Neural cell (in vitro differentiated cells): ENCODE measurements around the gene TAMM41. TPM values are rescaled to one million over a fixed set of nuclear protein-coding genes. Genes with fewer than 3 reads are reported as not detected.

ENCODE experiments used
- H2AFZ ChIP-seq: fragments of 200-600, 300-800 bp; sonication (generic), shearing (Covaris generic); 2 replicates; pipeline ENCODE4 v1.6.0; 2014; ENCODE audit warnings: low read depth, mild to moderate bottlenecking, antibody characterized with exemption, low read length, moderate library complexity
- H3F3A ChIP-seq: fragments of 200-600 bp; shearing (Covaris generic); 2 replicates; pipeline ENCODE4 v1.6.1; 2016; ENCODE audit warnings: mild to moderate bottlenecking, moderate library complexity, mixed read lengths, antibody characterized with exemption, low read length; ENCODE audit not compliant: insufficient read depth, poor library complexity, severe bottlenecking
- H3K27ac ChIP-seq: fragments of 200-600, 300-800 bp; sonication (generic), shearing (Covaris generic); 2 replicates; pipeline ENCODE4 v1.5.1; 2014; ENCODE audit warnings: mild to moderate bottlenecking, low read length, moderate library complexity
- H3K27me3 ChIP-seq: fragments of 300-800, 200-600 bp; sonication (generic), shearing (Covaris generic); 2 replicates; pipeline ENCODE4 v1.6.0; 2014; ENCODE audit warnings: mild to moderate bottlenecking, low read depth, low read length, moderate library complexity; ENCODE audit not compliant: insufficient read depth
- H3K36me3 ChIP-seq: fragments of 300-800, 200-600 bp; sonication (generic), shearing (Covaris generic); 2 replicates; pipeline ENCODE4 v1.5.1; 2014; ENCODE audit warnings: mild to moderate bottlenecking, antibody characterized with exemption, low read length, moderate library complexity; ENCODE audit not compliant: insufficient read depth
- H3K4me2 ChIP-seq: fragments of 300-800, 200-600 bp; sonication (generic), shearing (Covaris generic); 2 replicates; pipeline ENCODE4 v1.6.0; 2014; ENCODE audit warnings: mild to moderate bottlenecking, low read length
- H3K4me3 ChIP-seq: fragments of 300-800, 200-600 bp; sonication (generic), shearing (Covaris generic); 2 replicates; pipeline ENCODE4 v1.5.1; 2014; ENCODE audit warnings: mild to moderate bottlenecking, low read length, moderate library complexity
- H3K79me2 ChIP-seq: fragments of 200-600 bp; shearing (Covaris generic); replicated peaks from 2 replicates; pipeline ENCODE4 v1.6.0; 2014; ENCODE audit warnings: mild to moderate bottlenecking, low read length, moderate library complexity; ENCODE audit not compliant: insufficient read depth
- H3K9ac ChIP-seq: fragments of 300-800, 200-600 bp; sonication (generic), shearing (Covaris generic); 2 replicates; pipeline ENCODE4 v1.6.1; 2016; ENCODE audit warnings: mild to moderate bottlenecking, low read length, mixed read lengths
- H3K9me2 ChIP-seq: fragments of 200-600 bp; shearing (Covaris generic); 2 replicates; pipeline ENCODE4 v1.6.1; 2016; ENCODE audit warnings: mild to moderate bottlenecking, low read length, mixed read lengths; ENCODE audit not compliant: insufficient read depth
- H3K9me3 ChIP-seq: fragments of 200-600, 300-800 bp; sonication (generic), shearing (Covaris generic); 2 replicates; pipeline ENCODE4 v1.6.1; 2016; ENCODE audit warnings: mild to moderate bottlenecking, mixed run types, low read length, moderate library complexity, mixed read lengths
- H4K20me1 ChIP-seq: fragments of 200-600 bp; shearing (Covaris generic); 2 replicates; pipeline ENCODE4 v1.6.1; 2016; ENCODE audit warnings: mild to moderate bottlenecking, mixed run types; ENCODE audit not compliant: insufficient read depth
- EP300 ChIP-seq: fragments of 450-650 bp; conservative IDR thresholded peaks from 2 replicates; pipeline ENCODE4 v1.6.1; 2014; ENCODE audit warnings: antibody characterized with exemption, mild to moderate bottlenecking, moderate library complexity; ENCODE audit not compliant: poor library complexity, severe bottlenecking
- EZH2 ChIP-seq: fragments of 200-600, 300-800 bp; shearing (Covaris generic), sonication (generic); IDR thresholded peaks from 2 replicates; pipeline ENCODE4 v1.6.1; 2014; ENCODE audit warnings: antibody characterized with exemption, low read length, borderline replicate concordance, mild to moderate bottlenecking; ENCODE audit not compliant: insufficient read depth, poor library complexity, severe bottlenecking
- MXI1 ChIP-seq: fragments of 450-650 bp; conservative IDR thresholded peaks from 2 replicates; pipeline ENCODE4 v1.6.1; 2014; ENCODE audit warnings: antibody characterized with exemption, mild to moderate bottlenecking; ENCODE audit not compliant: poor library complexity, severe bottlenecking
- POLR2AphosphoS5 ChIP-seq: IDR thresholded peaks from 2 replicates; pipeline ENCODE4 v1.6.1; 2012
- RAD21 ChIP-seq: fragments of 450-650 bp; conservative IDR thresholded peaks from 2 replicates; pipeline ENCODE4 v1.6.1; 2014; ENCODE audit warnings: antibody characterized with exemption, mild to moderate bottlenecking, moderate library complexity
- SMC3 ChIP-seq: fragments of 450-650 bp; conservative IDR thresholded peaks from 2 replicates; pipeline ENCODE4 v1.6.1; 2014; ENCODE audit warnings: antibody characterized with exemption, mild to moderate bottlenecking, moderate library complexity; ENCODE audit not compliant: poor library complexity
- TAF1 ChIP-seq: IDR thresholded peaks from 2 replicates; pipeline ENCODE4 v1.6.1; 2012; ENCODE audit warnings: low read depth
- polyA plus RNA-seq: library from polyadenylated mRNA; depleted of rRNA; stranded (reverse); fragments of >200 nt; gene quantifications from 2 replicates; pipeline ENCODE4 v1.2.3, GENCODE V29; 2014
- TF ChIP-seq, protein P1 (sequence below): IDR thresholded peaks from 2 replicates; pipeline ENCODE4 v1.6.1; 2012; ENCODE audit warnings: borderline replicate concordance
- TF ChIP-seq, protein P2 (sequence below): fragments of 450-650 bp; IDR thresholded peaks from 2 replicates; pipeline ENCODE4 v1.5.1; 2014; ENCODE audit warnings: antibody characterized with exemption, mild to moderate bottlenecking, moderate library complexity; ENCODE audit not compliant: poor library complexity, severe bottlenecking

The TAMM41 gene
- polyA plus RNA-seq, 1 donor from 2014 or later: 3.1 TPM

DNA sequence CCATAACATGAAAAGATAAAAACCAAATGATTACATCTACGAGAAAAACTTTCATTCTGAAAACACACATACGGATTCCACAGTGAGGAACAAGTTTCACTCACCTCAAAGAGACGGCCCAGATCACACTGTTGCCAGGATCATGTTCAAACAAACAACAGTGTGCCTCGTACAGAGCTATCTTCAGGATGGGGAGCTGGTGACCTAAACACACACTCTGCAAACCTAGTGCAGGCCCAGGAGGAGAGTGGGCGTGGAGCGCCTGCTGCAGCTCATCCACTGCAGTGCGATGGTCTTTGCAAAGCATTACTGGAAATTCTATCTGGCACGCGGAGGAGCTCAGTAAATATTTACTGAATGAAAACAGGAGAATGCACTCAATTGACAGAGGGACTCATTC, 38.5 kb downstream of the TAMM41 start:
- no peaks in the 10 kb centered on the region for H3K9me3 ChIP-seq
- H3K36me3 ChIP-seq: no peaks in the 10 kb centered on the region
- no peaks in the 10 kb centered on the region for H3F3A ChIP-seq
- H4K20me1 ChIP-seq: no peaks in the 10 kb centered on the region
- H3K9ac ChIP-seq: no peak overlapping the region
- H3K27ac ChIP-seq: no peak overlapping the region
- H3K79me2 ChIP-seq: no peaks in the 10 kb centered on the region
- H3K4me3 ChIP-seq: no peak overlapping the region
- H3K4me2 ChIP-seq: no peak overlapping the region
- no peaks in the 10 kb centered on the region for H3K27me3 ChIP-seq
- TF ChIP-seq EP300 (no peak), SMC3 (no peak), POLR2AphosphoS5 (no peak), RAD21 (no peak), MXI1 (no peak), EZH2 (no peak), TAF1 (no peak)
- TF ChIP-seq, protein P1, sequence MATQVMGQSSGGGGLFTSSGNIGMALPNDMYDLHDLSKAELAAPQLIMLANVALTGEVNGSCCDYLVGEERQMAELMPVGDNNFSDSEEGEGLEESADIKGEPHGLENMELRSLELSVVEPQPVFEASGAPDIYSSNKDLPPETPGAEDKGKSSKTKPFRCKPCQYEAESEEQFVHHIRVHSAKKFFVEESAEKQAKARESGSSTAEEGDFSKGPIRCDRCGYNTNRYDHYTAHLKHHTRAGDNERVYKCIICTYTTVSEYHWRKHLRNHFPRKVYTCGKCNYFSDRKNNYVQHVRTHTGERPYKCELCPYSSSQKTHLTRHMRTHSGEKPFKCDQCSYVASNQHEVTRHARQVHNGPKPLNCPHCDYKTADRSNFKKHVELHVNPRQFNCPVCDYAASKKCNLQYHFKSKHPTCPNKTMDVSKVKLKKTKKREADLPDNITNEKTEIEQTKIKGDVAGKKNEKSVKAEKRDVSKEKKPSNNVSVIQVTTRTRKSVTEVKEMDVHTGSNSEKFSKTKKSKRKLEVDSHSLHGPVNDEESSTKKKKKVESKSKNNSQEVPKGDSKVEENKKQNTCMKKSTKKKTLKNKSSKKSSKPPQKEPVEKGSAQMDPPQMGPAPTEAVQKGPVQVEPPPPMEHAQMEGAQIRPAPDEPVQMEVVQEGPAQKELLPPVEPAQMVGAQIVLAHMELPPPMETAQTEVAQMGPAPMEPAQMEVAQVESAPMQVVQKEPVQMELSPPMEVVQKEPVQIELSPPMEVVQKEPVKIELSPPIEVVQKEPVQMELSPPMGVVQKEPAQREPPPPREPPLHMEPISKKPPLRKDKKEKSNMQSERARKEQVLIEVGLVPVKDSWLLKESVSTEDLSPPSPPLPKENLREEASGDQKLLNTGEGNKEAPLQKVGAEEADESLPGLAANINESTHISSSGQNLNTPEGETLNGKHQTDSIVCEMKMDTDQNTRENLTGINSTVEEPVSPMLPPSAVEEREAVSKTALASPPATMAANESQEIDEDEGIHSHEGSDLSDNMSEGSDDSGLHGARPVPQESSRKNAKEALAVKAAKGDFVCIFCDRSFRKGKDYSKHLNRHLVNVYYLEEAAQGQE: no peak
- TF ChIP-seq, protein P2, sequence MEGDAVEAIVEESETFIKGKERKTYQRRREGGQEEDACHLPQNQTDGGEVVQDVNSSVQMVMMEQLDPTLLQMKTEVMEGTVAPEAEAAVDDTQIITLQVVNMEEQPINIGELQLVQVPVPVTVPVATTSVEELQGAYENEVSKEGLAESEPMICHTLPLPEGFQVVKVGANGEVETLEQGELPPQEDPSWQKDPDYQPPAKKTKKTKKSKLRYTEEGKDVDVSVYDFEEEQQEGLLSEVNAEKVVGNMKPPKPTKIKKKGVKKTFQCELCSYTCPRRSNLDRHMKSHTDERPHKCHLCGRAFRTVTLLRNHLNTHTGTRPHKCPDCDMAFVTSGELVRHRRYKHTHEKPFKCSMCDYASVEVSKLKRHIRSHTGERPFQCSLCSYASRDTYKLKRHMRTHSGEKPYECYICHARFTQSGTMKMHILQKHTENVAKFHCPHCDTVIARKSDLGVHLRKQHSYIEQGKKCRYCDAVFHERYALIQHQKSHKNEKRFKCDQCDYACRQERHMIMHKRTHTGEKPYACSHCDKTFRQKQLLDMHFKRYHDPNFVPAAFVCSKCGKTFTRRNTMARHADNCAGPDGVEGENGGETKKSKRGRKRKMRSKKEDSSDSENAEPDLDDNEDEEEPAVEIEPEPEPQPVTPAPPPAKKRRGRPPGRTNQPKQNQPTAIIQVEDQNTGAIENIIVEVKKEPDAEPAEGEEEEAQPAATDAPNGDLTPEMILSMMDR: no peak
- H3K9me2 ChIP-seq: no peaks in the 10 kb centered on the region
- no peak overlapping the region for H2AFZ ChIP-seq

DNA sequence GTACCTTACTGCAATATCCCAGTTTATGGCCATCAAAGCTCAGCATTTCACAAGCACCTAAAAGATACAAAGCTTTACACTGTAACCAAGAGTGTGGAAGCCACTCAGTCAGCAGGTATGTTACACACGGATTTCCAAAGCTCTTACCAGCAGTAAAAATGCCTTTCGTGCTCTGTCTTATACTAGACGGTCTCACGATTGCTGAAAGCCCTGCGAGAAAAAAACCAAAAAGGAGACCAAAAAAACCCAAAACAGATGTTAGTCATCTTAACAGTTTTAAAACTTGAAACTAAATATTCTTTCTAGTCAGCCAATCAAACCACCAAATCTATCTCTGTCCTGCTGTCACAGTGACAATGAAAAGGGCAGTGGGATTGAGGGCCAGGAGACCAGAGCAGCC, 39.0 kb downstream of the TAMM41 start:
- H3K4me3 ChIP-seq: no peak overlapping the region
- no peaks in the 10 kb centered on the region for H3K9me2 ChIP-seq
- H3K36me3 ChIP-seq: no peaks in the 10 kb centered on the region
- no peaks in the 10 kb centered on the region for H3K79me2 ChIP-seq
- no peaks in the 10 kb centered on the region for H3K27me3 ChIP-seq
- H3K9ac ChIP-seq: no peak overlapping the region
- H3K27ac ChIP-seq: no peak overlapping the region
- no peak for TF ChIP-seq SMC3
- TF ChIP-seq EZH2: no peak
- no peak for TF ChIP-seq RAD21
- TF ChIP-seq, protein P2: no peak
- TF ChIP-seq TAF1: no peak
- TF ChIP-seq MXI1: no peak
- TF ChIP-seq EP300: no peak
- TF ChIP-seq, protein P1: no peak
- TF ChIP-seq POLR2AphosphoS5: no peak
- H3K4me2 ChIP-seq: no peak overlapping the region
- no peaks in the 10 kb centered on the region for H3K9me3 ChIP-seq
- no peaks in the 10 kb centered on the region for H3F3A ChIP-seq
- no peak overlapping the region for H2AFZ ChIP-seq
- H4K20me1 ChIP-seq: no peaks in the 10 kb centered on the region
